Mesothelial cell of epicardium (in vitro differentiated cells): Measurements from ENCODE around the gene NYNRIN. TPM values are rescaled to one million over a fixed set of nuclear protein-coding genes. Genes with fewer than 3 reads are reported as not detected.

ENCODE experiments used
- DNase-seq, 2 experiments: peaks; one replicate each; pipeline ENCODE4 v3.0.0; 2021; ENCODE audit warnings: low spot score in 2 of 2; ENCODE audit not compliant: unreplicated experiment in 2 of 2
- H3K27ac Mint-ChIP-seq: 2 replicates; pipeline ENCODE4 v1.8.0; 2021; ENCODE audit warnings: mixed read lengths
- H3K27me3 Mint-ChIP-seq: 2 replicates; pipeline ENCODE4 v1.8.0; 2021; ENCODE audit warnings: low read depth, mixed read lengths
- H3K36me3 Mint-ChIP-seq: 2 replicates; pipeline ENCODE4 v1.8.0; 2021; ENCODE audit warnings: mixed read lengths
- H3K4me1 Mint-ChIP-seq: 2 replicates; pipeline ENCODE4 v1.8.0; 2021; ENCODE audit warnings: mixed read lengths
- H3K4me3 Mint-ChIP-seq: 2 replicates; pipeline ENCODE4 v1.8.0; 2021; ENCODE audit warnings: mild to moderate bottlenecking, moderate library complexity, mixed read lengths
- H3K9me3 Mint-ChIP-seq: 2 replicates; pipeline ENCODE4 v1.8.0; 2021; ENCODE audit warnings: mixed read lengths
- CTCF ChIP-seq: fragments of 200-600 bp; sonication (generic); IDR thresholded peaks from one replicate; pipeline ENCODE4 v1.5.0; 2021; ENCODE audit warnings: antibody characterized with exemption; ENCODE audit not compliant: unreplicated experiment
- total RNA-seq: library from RNA; stranded (reverse); gene quantifications from 3 replicates; pipeline ENCODE4 v1.2.1, GENCODE V29; 2021

Gene NYNRIN
- total RNA-seq, 1 donor from 2014 or later, result 173 TPM

DNA sequence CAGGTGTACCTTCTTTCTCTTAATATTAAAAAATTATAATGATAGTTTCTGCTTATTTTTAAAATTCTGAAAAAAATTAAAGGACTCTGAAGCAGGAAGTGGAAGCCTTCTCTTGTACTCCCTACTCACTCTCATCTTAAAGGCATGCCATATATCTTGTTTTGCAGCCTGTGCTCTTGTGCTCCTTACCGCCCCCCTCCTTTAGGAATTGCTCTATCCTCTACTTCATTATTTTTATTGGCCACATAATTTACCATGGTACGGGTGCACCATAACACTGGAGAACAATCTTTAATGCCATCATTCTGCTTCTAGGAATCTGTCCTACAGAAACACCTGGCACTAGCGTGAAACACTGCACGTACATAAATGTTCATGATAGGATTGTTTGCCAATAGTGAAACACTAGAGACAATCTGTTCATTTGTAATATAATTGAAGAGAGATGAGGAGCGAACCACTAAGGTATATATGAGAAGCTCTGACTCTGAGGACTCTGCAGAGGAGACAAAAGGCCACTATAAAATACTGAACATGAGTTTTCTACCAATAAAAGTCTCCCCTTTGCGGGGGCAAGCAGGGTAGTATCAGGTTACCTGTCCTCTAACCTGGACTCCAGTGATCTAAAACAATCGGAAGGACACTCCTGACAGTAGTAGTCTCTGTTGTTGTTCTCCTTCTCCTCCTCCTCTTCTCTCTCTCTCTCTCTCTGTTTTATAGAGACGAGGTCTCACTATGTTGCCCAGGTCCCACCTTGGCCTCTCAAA, 6.3 kb upstream of the NYNRIN start:
- Mint-ChIP-seq H3K36me3 (no peaks in the 10 kb centered on the region), H3K27me3 (no peaks in the 10 kb centered on the region), H3K27ac (peak overlapping the region; percentile 85), H3K4me3 (peak overlapping the region; percentile 22), H3K4me1 (peaks cover 70% of the 10 kb centered on the region), H3K9me3 (peaks cover 5% of the 10 kb centered on the region)
- DNase-seq, result no peak
- TF ChIP-seq CTCF, result no peak

DNA sequence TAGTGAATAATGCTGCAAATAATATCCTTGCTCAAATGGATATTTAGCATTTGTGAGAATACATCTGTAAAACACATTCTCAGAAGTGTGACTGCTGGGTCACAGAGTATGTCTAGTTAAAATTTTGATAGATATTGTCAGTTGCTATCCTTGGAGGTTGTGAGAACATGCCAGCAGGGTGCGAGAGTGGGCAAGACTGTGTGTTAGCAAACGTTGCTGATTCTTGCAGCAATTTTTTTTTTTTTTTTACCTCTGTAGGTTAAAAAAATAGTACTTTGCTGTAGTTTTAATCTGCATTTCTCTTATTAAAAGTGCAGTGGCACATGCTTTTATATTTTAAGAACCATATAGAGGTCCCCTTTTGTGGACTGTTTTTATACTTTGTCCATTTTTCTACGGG, 4.5 kb upstream of the NYNRIN start:
- peaks cover 69% of the 10 kb centered on the region for H3K4me1 Mint-ChIP-seq
- H3K4me3 Mint-ChIP-seq, result peak overlapping the region; percentile 10
- no peak for DNase-seq
- H3K27me3 Mint-ChIP-seq, result no peaks in the 10 kb centered on the region
- TF ChIP-seq CTCF, result no peak
- no peaks in the 10 kb centered on the region for H3K36me3 Mint-ChIP-seq
- peaks cover 5% of the 10 kb centered on the region for H3K9me3 Mint-ChIP-seq
- peak overlapping the region; percentile 77 for H3K27ac Mint-ChIP-seq

GRCh38 chr14:24395609-24396582, 2.9 kb upstream of the NYNRIN start:
- Mint-ChIP-seq H3K4me3 (no peak overlapping the region), H3K36me3 (no peaks in the 10 kb centered on the region), H3K27ac (peak overlapping the region; percentile 84), H3K9me3 (peaks cover 5% of the 10 kb centered on the region), H3K4me1 (peaks cover 76% of the 10 kb centered on the region), H3K27me3 (no peaks in the 10 kb centered on the region)
- no peak for DNase-seq
- TF ChIP-seq CTCF, result no peak

DNA sequence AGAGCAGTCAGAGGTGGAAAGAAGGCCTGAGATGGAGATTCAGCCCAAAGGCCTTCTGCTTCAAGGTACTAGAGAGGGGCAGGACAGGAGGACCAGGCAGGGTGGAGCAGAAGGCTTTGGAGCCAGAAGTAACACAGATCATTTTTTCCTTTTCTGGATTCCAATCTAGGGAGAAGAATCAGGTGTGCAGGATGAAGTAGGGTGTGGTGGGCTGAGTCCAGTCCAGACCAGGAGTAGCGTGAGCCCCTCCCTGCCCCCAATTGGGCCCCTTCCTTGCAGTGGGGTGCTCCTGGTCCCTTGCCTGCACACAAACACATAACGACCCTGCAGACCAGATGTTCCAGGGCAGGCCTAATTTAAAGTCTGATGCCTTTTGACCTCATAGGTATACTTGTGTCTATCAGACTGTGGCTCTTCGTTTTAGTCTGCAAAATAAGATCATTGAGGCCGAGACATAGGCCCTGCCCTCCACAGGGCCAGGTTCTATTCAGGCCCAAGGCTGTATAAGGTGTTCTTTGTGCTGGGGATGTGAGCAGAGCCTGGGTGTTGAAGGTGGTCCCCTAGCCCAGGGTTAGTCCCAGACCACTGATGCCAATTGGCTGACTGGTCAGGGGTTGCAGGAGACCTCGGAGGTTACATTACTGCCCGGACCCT, 1.0 kb upstream of the NYNRIN start:
- peaks cover under 1% of the 10 kb centered on the region for H3K36me3 Mint-ChIP-seq
- peak overlapping the region; percentile 46 for H3K4me3 Mint-ChIP-seq
- H3K9me3 Mint-ChIP-seq, result peaks cover 5% of the 10 kb centered on the region
- DNase-seq, result no peak
- peaks cover 78% of the 10 kb centered on the region for H3K4me1 Mint-ChIP-seq
- TF ChIP-seq CTCF, result no peak
- H3K27me3 Mint-ChIP-seq, result no peaks in the 10 kb centered on the region
- peak overlapping the region; percentile 84 for H3K27ac Mint-ChIP-seq

DNA sequence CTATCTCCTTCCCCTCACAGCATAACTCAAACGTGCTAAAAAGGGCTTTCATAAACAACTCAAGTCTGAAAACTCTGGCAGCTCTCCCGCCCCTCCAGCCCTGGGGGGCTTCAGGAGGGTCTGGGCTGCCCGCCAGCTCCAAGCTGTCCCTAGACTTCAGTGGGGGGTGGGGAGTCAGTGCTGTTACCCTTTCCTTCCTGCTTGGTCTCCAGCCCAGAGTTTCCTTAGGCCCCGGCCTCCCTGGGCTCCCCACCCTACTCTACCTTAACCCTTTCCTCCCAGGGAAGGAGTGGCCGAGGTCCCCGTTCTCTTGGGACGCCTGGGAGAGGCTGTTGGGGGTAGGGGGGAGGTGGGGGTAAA, 530 bp upstream of the NYNRIN start:
- Mint-ChIP-seq H3K9me3 (peaks cover 5% of the 10 kb centered on the region), H3K27me3 (no peaks in the 10 kb centered on the region), H3K4me3 (peak overlapping the region; percentile 46), H3K4me1 (peaks cover 82% of the 10 kb centered on the region), H3K36me3 (peaks cover 2% of the 10 kb centered on the region), H3K27ac (peak overlapping the region; percentile 84)
- DNase-seq, result peak; percentile 46 to 68
- TF ChIP-seq CTCF, result no peak
